ENCODE measurements around the gene AQP7.
"Not testable (repeated sequence)": the region's sequence is repeated elsewhere in the genome, so short reads cannot be mapped to it uniquely, and the experiment has no call there.

Gene AQP7

DNA sequence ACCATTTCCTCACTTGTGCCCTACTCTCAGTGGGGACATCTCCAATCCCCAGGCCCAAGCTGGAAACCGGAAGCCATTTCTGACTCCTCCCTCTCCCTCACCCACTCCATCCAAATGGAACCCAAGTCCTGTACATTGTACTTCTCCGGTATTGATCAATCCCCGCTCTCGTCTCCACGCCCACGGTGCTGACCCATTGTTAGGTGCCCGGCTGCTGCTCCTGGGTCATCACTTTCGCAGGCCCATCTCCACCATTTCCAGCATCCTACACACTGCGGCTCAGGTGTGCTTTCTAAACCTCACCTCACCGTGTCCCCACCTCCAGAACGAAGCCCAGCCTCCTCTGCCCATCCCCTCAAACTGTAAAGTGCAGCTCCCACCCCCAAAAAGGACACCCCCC, 19.0 kb downstream of the AQP7 start:
- not testable (repeated sequence) for H3K27me3 ChIP-seq (ENCODE audit: low read depth, low read length); H3K4me3 ChIP-seq (ENCODE audit: low read length); H2AFZ ChIP-seq (ENCODE audit: low read depth, low read length); H3K9ac ChIP-seq (ENCODE audit: low read length); H3K9me3 ChIP-seq (ENCODE audit: insufficient read depth, low read length); H3K36me3 ChIP-seq (replicated peaks; ENCODE audit: low read depth, low read length); H3K4me2 ChIP-seq (ENCODE audit: low read length); H3K4me1 ChIP-seq (ENCODE audit: low read length); H3K79me2 ChIP-seq (ENCODE audit: low read length); H3K27ac ChIP-seq (ENCODE audit: low read length); H4K20me1 ChIP-seq (ENCODE audit: insufficient read depth, low read length)

DNA sequence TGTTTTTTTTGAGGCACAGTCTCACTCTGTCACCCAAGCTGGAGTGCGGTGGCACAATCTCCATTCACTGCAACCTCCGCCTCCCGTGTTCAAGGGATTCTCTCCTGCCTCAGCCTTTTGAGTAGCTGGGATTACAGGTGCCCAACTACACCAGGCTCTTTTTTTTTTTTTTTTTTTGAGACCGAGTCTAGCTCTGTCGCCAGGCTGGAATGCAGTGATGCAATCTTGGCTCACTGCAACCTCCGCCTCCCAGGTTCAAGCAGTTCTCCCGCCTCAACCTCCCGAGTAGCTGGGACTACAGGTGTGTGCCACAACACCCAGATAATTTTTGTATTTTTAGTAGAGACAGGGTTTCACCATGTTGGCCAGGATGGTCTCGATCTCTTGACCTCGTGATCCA, 20.0 kb downstream of the AQP7 start:
- H3K36me3 ChIP-seq (replicated peaks; ENCODE audit: low read depth, low read length); H3K4me3 ChIP-seq (ENCODE audit: low read length); H2AFZ ChIP-seq (ENCODE audit: low read depth, low read length); H3K27me3 ChIP-seq (ENCODE audit: low read depth, low read length); H3K4me1 ChIP-seq (ENCODE audit: low read length); H3K27ac ChIP-seq (ENCODE audit: low read length); H3K9ac ChIP-seq (ENCODE audit: low read length); H4K20me1 ChIP-seq (ENCODE audit: insufficient read depth, low read length); H3K9me3 ChIP-seq (ENCODE audit: insufficient read depth, low read length); H3K79me2 ChIP-seq (ENCODE audit: low read length); H3K4me2 ChIP-seq (ENCODE audit: low read length): not testable (repeated sequence)

DNA sequence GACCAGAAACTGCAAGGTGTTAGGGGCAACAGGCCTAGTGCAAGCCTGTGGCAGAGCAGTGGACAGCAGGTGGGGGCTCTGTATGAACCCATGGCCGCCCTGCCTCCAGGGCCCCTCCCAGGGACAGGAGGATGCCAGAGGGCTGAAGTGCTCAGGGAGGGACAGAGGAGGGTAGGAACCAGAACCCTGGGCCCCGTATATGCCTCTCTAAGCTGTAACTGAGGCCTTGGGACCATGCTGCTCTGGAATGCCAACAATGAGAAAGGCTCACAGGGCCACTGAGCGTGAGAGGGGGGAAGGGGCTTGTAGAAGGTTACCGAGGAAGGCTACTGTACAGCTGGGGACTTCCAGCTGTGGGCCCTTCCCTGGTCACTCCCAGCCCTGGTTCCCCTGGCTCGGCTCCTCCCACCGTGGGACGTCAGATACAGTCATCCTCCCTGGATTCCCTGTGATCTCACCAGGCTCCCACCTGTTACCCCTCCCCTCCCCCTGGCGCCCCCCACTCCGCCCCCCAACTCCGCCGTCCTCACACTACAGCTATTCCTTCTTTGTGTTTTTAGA, 21.1 kb downstream of the AQP7 start:
- Histone ChIP-seq H3K27me3 (ENCODE audit: low read depth, low read length) (no peaks in the 10 kb centered on the region), H3K4me1 (ENCODE audit: low read length) (no peaks in the 10 kb centered on the region), H3K79me2 (ENCODE audit: low read length) (no peaks in the 10 kb centered on the region), H2AFZ (ENCODE audit: low read depth, low read length) (no peak overlapping the region), H3K4me3 (ENCODE audit: low read length) (no peak overlapping the region), H3K9me3 (ENCODE audit: insufficient read depth, low read length) (no peaks in the 10 kb centered on the region), H4K20me1 (ENCODE audit: insufficient read depth, low read length) (no peaks in the 10 kb centered on the region), H3K27ac (ENCODE audit: low read length) (no peak overlapping the region), H3K4me2 (ENCODE audit: low read length) (no peak overlapping the region), H3K36me3 (replicated peaks; ENCODE audit: low read depth, low read length) (no peaks in the 10 kb centered on the region), H3K9ac (ENCODE audit: low read length) (no peak overlapping the region)
- TF ChIP-seq, protein P1, sequence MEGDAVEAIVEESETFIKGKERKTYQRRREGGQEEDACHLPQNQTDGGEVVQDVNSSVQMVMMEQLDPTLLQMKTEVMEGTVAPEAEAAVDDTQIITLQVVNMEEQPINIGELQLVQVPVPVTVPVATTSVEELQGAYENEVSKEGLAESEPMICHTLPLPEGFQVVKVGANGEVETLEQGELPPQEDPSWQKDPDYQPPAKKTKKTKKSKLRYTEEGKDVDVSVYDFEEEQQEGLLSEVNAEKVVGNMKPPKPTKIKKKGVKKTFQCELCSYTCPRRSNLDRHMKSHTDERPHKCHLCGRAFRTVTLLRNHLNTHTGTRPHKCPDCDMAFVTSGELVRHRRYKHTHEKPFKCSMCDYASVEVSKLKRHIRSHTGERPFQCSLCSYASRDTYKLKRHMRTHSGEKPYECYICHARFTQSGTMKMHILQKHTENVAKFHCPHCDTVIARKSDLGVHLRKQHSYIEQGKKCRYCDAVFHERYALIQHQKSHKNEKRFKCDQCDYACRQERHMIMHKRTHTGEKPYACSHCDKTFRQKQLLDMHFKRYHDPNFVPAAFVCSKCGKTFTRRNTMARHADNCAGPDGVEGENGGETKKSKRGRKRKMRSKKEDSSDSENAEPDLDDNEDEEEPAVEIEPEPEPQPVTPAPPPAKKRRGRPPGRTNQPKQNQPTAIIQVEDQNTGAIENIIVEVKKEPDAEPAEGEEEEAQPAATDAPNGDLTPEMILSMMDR (IDR thresholded peaks at IDR 0.05; ENCODE audit: low read depth, low read length): no peak
- no peak for TF ChIP-seq EZH2phosphoT487 (IDR thresholded peaks at IDR 0.05; ENCODE audit: low read depth)

DNA sequence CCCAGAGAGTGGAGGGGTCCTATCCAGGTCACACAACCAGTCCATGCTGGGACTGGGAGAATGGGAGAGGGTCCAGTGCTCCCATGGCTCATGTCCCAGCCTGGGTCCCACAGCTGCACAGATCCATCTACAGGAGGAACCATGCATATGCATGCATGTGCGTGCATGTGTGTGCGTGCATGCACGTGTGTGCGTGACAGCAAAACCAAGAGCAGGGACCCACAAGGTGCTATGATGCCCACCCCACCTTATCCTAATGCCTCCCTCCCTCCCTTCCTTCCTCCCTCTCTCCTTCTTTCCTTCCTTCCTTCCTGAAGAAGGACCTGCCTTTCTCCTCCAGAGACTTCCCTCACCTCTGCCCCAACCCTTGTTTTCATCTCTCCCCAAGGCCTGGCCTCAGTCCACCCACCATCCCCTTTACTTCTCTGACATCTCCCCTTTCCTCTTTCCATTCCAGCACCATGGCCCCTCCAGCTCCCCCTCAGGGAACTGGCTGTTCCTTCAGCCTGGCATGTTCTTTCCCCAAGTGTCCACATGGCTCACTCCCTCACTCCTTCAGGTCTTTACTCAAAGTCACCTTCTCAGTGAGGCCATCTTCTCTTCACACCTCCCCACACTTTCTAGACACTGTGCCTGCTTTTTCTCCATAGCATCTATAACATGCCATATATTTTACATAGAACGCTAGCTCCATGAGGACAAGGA, 21.8 kb downstream of the AQP7 start:
- H3K4me1 ChIP-seq (ENCODE audit: low read length): no peaks in the 10 kb centered on the region
- H3K36me3 ChIP-seq (replicated peaks; ENCODE audit: low read depth, low read length): no peaks in the 10 kb centered on the region
- TF ChIP-seq, protein P1 (IDR thresholded peaks at IDR 0.05; ENCODE audit: low read depth, low read length): 0 out of 2 replicates have a peak, but pooled peaks have one; percentile 3
- TF ChIP-seq EZH2phosphoT487 (IDR thresholded peaks at IDR 0.05; ENCODE audit: low read depth): no peak
- H3K79me2 ChIP-seq (ENCODE audit: low read length): no peaks in the 10 kb centered on the region
- H2AFZ ChIP-seq (ENCODE audit: low read depth, low read length): no peak overlapping the region
- no peak overlapping the region for H3K9ac ChIP-seq (ENCODE audit: low read length)
- no peaks in the 10 kb centered on the region for H4K20me1 ChIP-seq (ENCODE audit: insufficient read depth, low read length)
- H3K9me3 ChIP-seq (ENCODE audit: insufficient read depth, low read length): no peaks in the 10 kb centered on the region
- H3K27me3 ChIP-seq (ENCODE audit: low read depth, low read length): no peaks in the 10 kb centered on the region
- no peak overlapping the region for H3K4me3 ChIP-seq (ENCODE audit: low read length)
- no peak overlapping the region for H3K4me2 ChIP-seq (ENCODE audit: low read length)
- H3K27ac ChIP-seq (ENCODE audit: low read length): no peak overlapping the region

DNA sequence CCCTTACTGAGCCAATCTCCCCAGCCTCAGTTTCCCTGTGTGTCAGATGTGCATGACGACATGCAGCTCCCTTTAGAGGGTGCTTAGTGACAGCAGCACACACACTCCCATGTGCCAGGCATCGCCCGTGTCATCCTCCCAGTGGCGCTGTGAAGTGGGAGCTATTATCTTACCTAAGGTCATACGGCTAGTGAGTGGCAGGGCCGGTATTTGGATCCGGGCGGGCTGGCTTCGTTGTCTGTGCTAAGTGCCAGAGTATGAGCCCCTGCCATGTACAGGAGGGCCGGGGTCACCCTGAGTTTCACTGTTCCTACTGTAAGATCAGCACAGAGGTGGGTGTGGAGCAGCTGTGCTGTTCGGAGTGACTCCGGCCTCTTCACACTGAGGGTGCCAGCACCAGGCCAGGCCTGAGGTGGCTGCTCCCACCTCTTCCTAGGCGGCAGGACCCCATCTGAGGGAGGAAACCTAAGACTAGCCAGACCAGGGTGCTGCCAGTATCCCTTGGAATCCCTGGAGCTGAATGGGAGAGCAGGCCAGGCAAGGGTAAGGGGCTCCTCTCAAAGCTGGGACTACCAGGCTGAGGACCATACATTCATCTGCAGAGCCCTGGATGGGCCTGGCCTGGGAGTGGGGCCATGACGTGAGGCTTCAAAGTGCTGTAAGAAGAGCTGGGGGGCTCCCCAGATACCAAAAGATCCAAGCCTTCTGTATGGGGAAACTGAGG, 22.5 kb downstream of the AQP7 start:
- no peaks in the 10 kb centered on the region for H3K36me3 ChIP-seq (replicated peaks; ENCODE audit: low read depth, low read length)
- H3K4me3 ChIP-seq (ENCODE audit: low read length): no peak overlapping the region
- H3K27me3 ChIP-seq (ENCODE audit: low read depth, low read length): no peaks in the 10 kb centered on the region
- H3K9me3 ChIP-seq (ENCODE audit: insufficient read depth, low read length): no peaks in the 10 kb centered on the region
- H4K20me1 ChIP-seq (ENCODE audit: insufficient read depth, low read length): no peaks in the 10 kb centered on the region
- H3K4me2 ChIP-seq (ENCODE audit: low read length): no peak overlapping the region
- H2AFZ ChIP-seq (ENCODE audit: low read depth, low read length): no peak overlapping the region
- H3K4me1 ChIP-seq (ENCODE audit: low read length): no peaks in the 10 kb centered on the region
- no peak overlapping the region for H3K27ac ChIP-seq (ENCODE audit: low read length)
- TF ChIP-seq, protein P1 (IDR thresholded peaks at IDR 0.05; ENCODE audit: low read depth, low read length): no peak
- no peak overlapping the region for H3K9ac ChIP-seq (ENCODE audit: low read length)
- H3K79me2 ChIP-seq (ENCODE audit: low read length): no peaks in the 10 kb centered on the region
